ENCODE results near the gene MYO7A.

Gene MYO7A

GRCh38 chr11:77173494-77173893, 45.4 kb downstream of the MYO7A start:
- Histone ChIP-seq H4K20me1 (ENCODE audit: insufficient read depth, low read length) (no peaks in the 10 kb centered on the region), H3K4me2 (ENCODE audit: low read length) (no peak overlapping the region), H2AFZ (ENCODE audit: low read length) (no peak overlapping the region), H3K79me2 (ENCODE audit: insufficient read depth, low read length) (no peaks in the 10 kb centered on the region), H3K4me3 (ENCODE audit: low read depth, low read length, poor library complexity, severe bottlenecking) (no peak overlapping the region), H3K36me3 (ENCODE audit: insufficient read depth, low read length) (no peaks in the 10 kb centered on the region), H3F3A (ENCODE audit: insufficient read depth, low read length) (no peaks in the 10 kb centered on the region), H3K9ac (ENCODE audit: low read length) (no peak overlapping the region), H3K9me2 (ENCODE audit: low read depth, low read length) (no peaks in the 10 kb centered on the region), H3K27me3 (ENCODE audit: insufficient read depth, low read length) (no peaks in the 10 kb centered on the region), H3K4me1 (ENCODE audit: insufficient read depth, low read length, severe bottlenecking) (no peaks in the 10 kb centered on the region), H3K27ac (ENCODE audit: low read depth, low read length, poor library complexity, severe bottlenecking) (no peak overlapping the region), H3K9me3 (ENCODE audit: low read length) (no peaks in the 10 kb centered on the region)
- no peak for TF ChIP-seq EZH2 (IDR thresholded peaks at IDR 0.05; ENCODE audit: borderline replicate concordance, low read length)
- TF ChIP-seq, protein P1, sequence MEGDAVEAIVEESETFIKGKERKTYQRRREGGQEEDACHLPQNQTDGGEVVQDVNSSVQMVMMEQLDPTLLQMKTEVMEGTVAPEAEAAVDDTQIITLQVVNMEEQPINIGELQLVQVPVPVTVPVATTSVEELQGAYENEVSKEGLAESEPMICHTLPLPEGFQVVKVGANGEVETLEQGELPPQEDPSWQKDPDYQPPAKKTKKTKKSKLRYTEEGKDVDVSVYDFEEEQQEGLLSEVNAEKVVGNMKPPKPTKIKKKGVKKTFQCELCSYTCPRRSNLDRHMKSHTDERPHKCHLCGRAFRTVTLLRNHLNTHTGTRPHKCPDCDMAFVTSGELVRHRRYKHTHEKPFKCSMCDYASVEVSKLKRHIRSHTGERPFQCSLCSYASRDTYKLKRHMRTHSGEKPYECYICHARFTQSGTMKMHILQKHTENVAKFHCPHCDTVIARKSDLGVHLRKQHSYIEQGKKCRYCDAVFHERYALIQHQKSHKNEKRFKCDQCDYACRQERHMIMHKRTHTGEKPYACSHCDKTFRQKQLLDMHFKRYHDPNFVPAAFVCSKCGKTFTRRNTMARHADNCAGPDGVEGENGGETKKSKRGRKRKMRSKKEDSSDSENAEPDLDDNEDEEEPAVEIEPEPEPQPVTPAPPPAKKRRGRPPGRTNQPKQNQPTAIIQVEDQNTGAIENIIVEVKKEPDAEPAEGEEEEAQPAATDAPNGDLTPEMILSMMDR (IDR thresholded peaks at IDR 0.05; ENCODE audit: low read length): no peak

GRCh38 chr11:77174559-77174958, 46.5 kb downstream of the MYO7A start:
- no peak overlapping the region for H2AFZ ChIP-seq (ENCODE audit: low read length)

GRCh38 chr11:77175021-77175842, 47.2 kb downstream of the MYO7A start:
- Histone ChIP-seq H3K27ac (ENCODE audit: low read depth, low read length, poor library complexity, severe bottlenecking) (no peak overlapping the region), H3K9me3 (ENCODE audit: low read length) (no peaks in the 10 kb centered on the region), H3K4me3 (ENCODE audit: low read depth, low read length, poor library complexity, severe bottlenecking) (no peak overlapping the region), H3K4me1 (ENCODE audit: insufficient read depth, low read length, severe bottlenecking) (no peaks in the 10 kb centered on the region), H3F3A (ENCODE audit: insufficient read depth, low read length) (no peaks in the 10 kb centered on the region), H3K36me3 (ENCODE audit: insufficient read depth, low read length) (no peaks in the 10 kb centered on the region), H3K79me2 (ENCODE audit: insufficient read depth, low read length) (no peaks in the 10 kb centered on the region), H2AFZ (ENCODE audit: low read length) (no peak overlapping the region), H3K9me2 (ENCODE audit: low read depth, low read length) (no peaks in the 10 kb centered on the region), H3K4me2 (ENCODE audit: low read length) (no peak overlapping the region), H4K20me1 (ENCODE audit: insufficient read depth, low read length) (no peaks in the 10 kb centered on the region), H3K9ac (ENCODE audit: low read length) (no peak overlapping the region), H3K27me3 (ENCODE audit: insufficient read depth, low read length) (no peaks in the 10 kb centered on the region)
- TF ChIP-seq EZH2 (IDR thresholded peaks at IDR 0.05; ENCODE audit: borderline replicate concordance, low read length): no peak
- TF ChIP-seq, protein P1 (IDR thresholded peaks at IDR 0.05; ENCODE audit: low read length): no peak

More at GRCh38 chr11:77174559-77174958, 46.5 kb downstream of the MYO7A start:
- no peak overlapping the region for H3K4me2 ChIP-seq (ENCODE audit: low read length)
- no peaks in the 10 kb centered on the region for H3F3A ChIP-seq (ENCODE audit: insufficient read depth, low read length)
- no peak overlapping the region for H3K27ac ChIP-seq (ENCODE audit: low read depth, low read length, poor library complexity, severe bottlenecking)
- H3K9ac ChIP-seq (ENCODE audit: low read length): no peak overlapping the region
- no peaks in the 10 kb centered on the region for H3K4me1 ChIP-seq (ENCODE audit: insufficient read depth, low read length, severe bottlenecking)
- no peaks in the 10 kb centered on the region for H4K20me1 ChIP-seq (ENCODE audit: insufficient read depth, low read length)
- no peaks in the 10 kb centered on the region for H3K27me3 ChIP-seq (ENCODE audit: insufficient read depth, low read length)
- no peaks in the 10 kb centered on the region for H3K9me3 ChIP-seq (ENCODE audit: low read length)
- no peak overlapping the region for H3K4me3 ChIP-seq (ENCODE audit: low read depth, low read length, poor library complexity, severe bottlenecking)
- H3K9me2 ChIP-seq (ENCODE audit: low read depth, low read length): no peaks in the 10 kb centered on the region
- TF ChIP-seq EZH2 (IDR thresholded peaks at IDR 0.05; ENCODE audit: borderline replicate concordance, low read length): no peak
- TF ChIP-seq, protein P1 (IDR thresholded peaks at IDR 0.05; ENCODE audit: low read length): no peak
- H3K79me2 ChIP-seq (ENCODE audit: insufficient read depth, low read length): no peaks in the 10 kb centered on the region
- no peaks in the 10 kb centered on the region for H3K36me3 ChIP-seq (ENCODE audit: insufficient read depth, low read length)

All from OCI-LY1 (cell line).